Thoracic aorta (tissue), 2 donors: ENCODE data around the gene OTOF. TPM values are rescaled to one million over a fixed set of nuclear protein-coding genes. Genes with fewer than 3 reads are reported as not detected.

Experiments used
- ATAC-seq: fragments of 150-250 bp; one replicate; pipeline ENCODE4 v1.8.0; 2017; ENCODE audit warnings: low read depth; ENCODE audit not compliant: insufficient number of reproducible peaks, low FRiP score
- DNase-seq: peaks from one replicate; pipeline ENCODE4 v3.0.0-alpha.2; 2020; ENCODE audit warnings: low spot score
- H3K27ac ChIP-seq, 2 donors: fragments of 200-600 bp; sonication (generic); 1 replicate in 1 of 2; 2 replicates in 1 of 2; pipeline ENCODE4 v1.5.1; 2016; ENCODE audit warnings: mild to moderate bottlenecking in 2 of 2, moderate library complexity in 2 of 2
- H3K27me3 ChIP-seq: fragments of 200-600 bp; sonication (generic); replicated peaks from 2 replicates; pipeline ENCODE4 v1.6.0; 2016; ENCODE audit warnings: mild to moderate bottlenecking; ENCODE audit not compliant: insufficient read depth
- H3K36me3 ChIP-seq: fragments of 200-600 bp; sonication (generic); one replicate; pipeline ENCODE4 v1.5.1; 2016
- H3K4me1 ChIP-seq, 2 donors: fragments of 200-600 bp; sonication (generic); 1 replicate in 1 of 2; 2 replicates in 1 of 2; pipeline versions ENCODE4 v1.5.1 to v1.6.0; 2016; ENCODE audit warnings: low read depth in 2 of 2, mild to moderate bottlenecking in 1 of 2; ENCODE audit not compliant: control insufficient read depth in 1 of 2
- H3K4me3 ChIP-seq: fragments of 200-600 bp; sonication (generic); 2 replicates; pipeline ENCODE4 v1.5.1; 2016; ENCODE audit warnings: mild to moderate bottlenecking
- H3K9me3 ChIP-seq: fragments of 200-600 bp; sonication (generic); 2 replicates; pipeline ENCODE4 v1.5.1; 2016
- CTCF ChIP-seq: fragments of 200-600 bp; sonication (generic); IDR thresholded peaks from one replicate; pipeline ENCODE4 v1.5.1; 2019; ENCODE audit warnings: antibody characterized with exemption
- total RNA-seq, 2 donors: library from RNA; depleted of rRNA; stranded (reverse); fragments of >200 nt; gene quantifications; one replicate each; pipeline versions ENCODE4 v1.1.0 to v1.2.3, GENCODE V29; 2016

OTOF gene
- total RNA-seq, 2 donors from 2014 or later, result 0.28 TPM; not detected in 1

- Histone ChIP-seq H3K4me3 (no peak overlapping the region), H3K36me3 (no peaks in the 10 kb centered on the region), H3K27ac (no peak overlapping the region), H3K4me1 (no peaks in the 10 kb centered on the region), H3K27me3 (no peaks in the 10 kb centered on the region), H3K9me3 (no peaks in the 10 kb centered on the region)
- ATAC-seq (no peak), DNase-seq (no peak)
- TF ChIP-seq CTCF, result no peak
These were observed 17.0 kb upstream of the OTOF start for GRCh38 chr2:26494891-26495290.

DNA sequence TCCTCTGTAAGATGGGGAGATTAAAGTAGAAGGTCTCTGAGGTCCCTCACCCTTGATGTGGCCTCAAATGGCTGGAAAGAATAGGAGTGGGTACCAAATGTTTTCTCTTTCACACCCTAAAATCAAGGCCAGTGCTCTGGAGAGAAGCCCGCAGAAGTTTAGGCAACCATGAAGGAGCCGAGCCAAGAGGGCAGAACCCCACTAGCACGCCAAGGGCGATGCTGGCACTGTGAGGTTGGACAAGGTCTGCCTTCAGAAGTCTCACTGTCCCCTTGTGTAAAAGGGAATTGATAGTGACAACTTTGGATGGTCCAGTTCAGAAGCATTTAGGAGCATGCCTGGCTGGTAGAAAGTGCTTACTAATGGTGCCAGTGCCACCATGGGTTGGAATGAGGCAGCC lies 16.3 kb upstream of the OTOF start:
- TF ChIP-seq CTCF, result no peak
- ATAC-seq (no peak), DNase-seq (no peak)
- Histone ChIP-seq H3K36me3 (no peaks in the 10 kb centered on the region), H3K4me1 (no peaks in the 10 kb centered on the region), H3K27me3 (no peaks in the 10 kb centered on the region), H3K27ac (no peak overlapping the region), H3K9me3 (no peaks in the 10 kb centered on the region), H3K4me3 (no peak overlapping the region)

DNA sequence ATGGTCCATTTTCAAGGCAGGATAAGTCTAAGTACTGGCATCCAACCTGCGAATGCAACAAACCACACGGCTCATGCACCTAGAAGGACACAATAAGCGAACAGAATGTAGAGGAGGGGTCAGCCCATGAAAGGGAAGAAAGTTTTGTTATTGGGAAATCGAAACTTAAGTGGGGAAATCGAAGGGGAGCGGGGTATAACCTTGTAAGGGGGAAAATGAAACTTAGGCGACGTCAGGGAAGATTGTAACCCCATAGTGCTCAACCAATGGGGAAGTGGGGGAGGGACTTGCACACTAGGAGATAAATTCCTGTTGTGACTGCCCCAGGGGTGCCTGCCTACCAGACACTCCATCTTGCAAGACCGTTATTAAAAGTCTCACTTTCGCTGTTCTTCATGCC lies 15.6 kb upstream of the OTOF start:
- H3K9me3 ChIP-seq, result no peaks in the 10 kb centered on the region
- H3K36me3 ChIP-seq, result no peaks in the 10 kb centered on the region
- DNase-seq (no peak), ATAC-seq (no peak)
- no peak for TF ChIP-seq CTCF
- no peaks in the 10 kb centered on the region for H3K27me3 ChIP-seq
- no peak overlapping the region for H3K27ac ChIP-seq
- H3K4me3 ChIP-seq, result no peak overlapping the region
- H3K4me1 ChIP-seq, result no peaks in the 10 kb centered on the region

- Histone ChIP-seq H3K36me3 (no peaks in the 10 kb centered on the region), H3K4me1 (no peaks in the 10 kb centered on the region), H3K9me3 (no peaks in the 10 kb centered on the region), H3K27me3 (no peaks in the 10 kb centered on the region), H3K4me3 (no peak overlapping the region), H3K27ac (no peak overlapping the region)
- ATAC-seq, result no peak
- DNase-seq, result no peak
- no peak for TF ChIP-seq CTCF
These were observed 15.0 kb upstream of the OTOF start for GRCh38 chr2:26492749-26493515.

DNA sequence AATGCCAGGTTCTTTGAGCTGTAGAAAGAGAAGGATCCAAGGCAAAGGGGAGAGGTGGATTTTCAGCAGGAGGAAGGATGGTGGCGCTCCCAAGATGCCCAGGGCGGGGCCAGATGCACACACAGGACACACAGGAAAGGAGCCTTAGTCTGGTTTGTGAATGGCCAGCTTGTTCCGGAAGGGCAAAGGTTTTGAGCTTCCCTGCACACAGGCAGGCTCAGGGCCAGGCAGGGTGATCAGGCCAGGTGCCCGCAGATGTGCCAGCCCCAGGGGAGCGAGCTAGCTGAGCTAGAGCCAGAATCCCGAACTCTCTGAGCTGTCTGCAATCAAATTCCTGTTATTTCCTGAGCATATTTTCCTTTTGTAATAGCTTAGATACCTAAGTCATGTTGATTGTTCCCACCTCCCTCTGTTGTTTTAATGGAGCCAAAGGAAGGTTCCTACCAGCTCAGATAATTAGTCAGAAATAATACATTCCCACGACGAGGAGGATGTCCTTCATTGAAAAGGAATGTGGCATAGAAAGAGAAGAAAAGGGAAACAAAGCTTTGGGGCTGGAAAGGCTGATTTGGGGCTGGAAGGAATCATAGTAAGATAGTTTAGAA lies 13.7 kb upstream of the OTOF start:
- Histone ChIP-seq H3K4me3 (no peak overlapping the region), H3K27me3 (no peaks in the 10 kb centered on the region), H3K27ac (no peak overlapping the region), H3K4me1 (no peaks in the 10 kb centered on the region), H3K36me3 (no peaks in the 10 kb centered on the region), H3K9me3 (no peaks in the 10 kb centered on the region)
- TF ChIP-seq CTCF, result no peak
- no peak for ATAC-seq
- no peak for DNase-seq
